Esophagus muscularis mucosa (tissue), 4 donors: ENCODE results near the gene PRH2. TPM values are rescaled to one million over a fixed set of nuclear protein-coding genes. Genes with fewer than 3 reads are reported as not detected.

ENCODE experiments used
- DNase-seq: peaks from one replicate; pipeline ENCODE4 v3.0.0-alpha.2; 2017; ENCODE audit errors: extremely low spot score
- H3K27ac ChIP-seq, 4 donors: fragments of 200-600 bp; sonication (generic); replicated peaks in 1 of 4; 1 replicate in 3 of 4; 2 replicates in 1 of 4; pipeline ENCODE4 v1.5.1; 2016 to 2019; ENCODE audit warnings: mild to moderate bottlenecking in 1 of 4
- H3K27me3 ChIP-seq, 4 donors: fragments of 200-600 bp; sonication (generic); one replicate each; pipeline versions ENCODE4 v1.5.1 to v1.6.0; 2016 to 2019
- H3K36me3 ChIP-seq, 4 donors: fragments of 200-600 bp; sonication (generic); one replicate each; pipeline ENCODE4 v1.5.1; 2016 to 2019
- H3K4me1 ChIP-seq, 4 donors: fragments of 200-600 bp; sonication (generic); one replicate each; pipeline ENCODE4 v1.5.1; 2016 to 2019
- H3K4me3 ChIP-seq, 4 donors: fragments of 200-600 bp; sonication (generic); 1 replicate in 2 of 4; 2 replicates in 2 of 4; pipeline ENCODE4 v1.5.1; 2016 to 2019; ENCODE audit warnings: mild to moderate bottlenecking in 4 of 4, moderate library complexity in 1 of 4
- H3K9me3 ChIP-seq, 4 donors: fragments of 200-600 bp; sonication (generic); 1 replicate in 3 of 4; 2 replicates in 1 of 4; pipeline ENCODE4 v1.5.1; 2016 to 2019
- EP300 ChIP-seq: sonication (generic); formaldehyde crosslinking; IDR thresholded peaks from one replicate; pipeline ENCODE4 v1.6.1; 2017; ENCODE audit warnings: antibody characterized with exemption
- POLR2A ChIP-seq: fragments of 450-650 bp; IDR thresholded peaks from one replicate; pipeline ENCODE4 v1.6.1; 2017; ENCODE audit warnings: antibody characterized with exemption, moderate library complexity, mild to moderate bottlenecking, low read depth
- POLR2AphosphoS5 ChIP-seq, 2 donors: sonication (generic); formaldehyde crosslinking; IDR thresholded peaks; one replicate each; pipeline ENCODE4 v1.6.1; 2017; ENCODE audit warnings: antibody characterized with exemption in 2 of 2
- WGBS: methylation state at CpG from one replicate; pipeline ENCODE4 v1.1.5; 2018; 5-methylcytosine and 5-hydroxymethylcytosine counted together
- intact Hi-C: fragments of 100-400 bp; cut with DNase I; formaldehyde crosslinking; loops from one replicate; pipeline ENCODE4 v1.15.1; 2023
- total RNA-seq, 4 donors: library from RNA; depleted of rRNA; stranded (reverse); fragments of >200 nt; gene quantifications; one replicate each; pipeline versions ENCODE4 v1.1.0 to v1.2.1, GENCODE V29; 2016
- TF ChIP-seq, protein P1 (sequence below), 3 experiments: fragments of 200-600 bp in 2 of 3; fragments of 450-650 bp in 1 of 3; sonication (generic) in 2 of 3; IDR thresholded peaks; one replicate each; pipeline ENCODE4 v1.5.1; 2017 to 2019; ENCODE audit warnings: antibody characterized with exemption in 3 of 3, mild to moderate bottlenecking in 2 of 3, moderate library complexity in 1 of 3

PRH2 gene
- total RNA-seq, 4 donors from 2014 or later, result not detected

DNA sequence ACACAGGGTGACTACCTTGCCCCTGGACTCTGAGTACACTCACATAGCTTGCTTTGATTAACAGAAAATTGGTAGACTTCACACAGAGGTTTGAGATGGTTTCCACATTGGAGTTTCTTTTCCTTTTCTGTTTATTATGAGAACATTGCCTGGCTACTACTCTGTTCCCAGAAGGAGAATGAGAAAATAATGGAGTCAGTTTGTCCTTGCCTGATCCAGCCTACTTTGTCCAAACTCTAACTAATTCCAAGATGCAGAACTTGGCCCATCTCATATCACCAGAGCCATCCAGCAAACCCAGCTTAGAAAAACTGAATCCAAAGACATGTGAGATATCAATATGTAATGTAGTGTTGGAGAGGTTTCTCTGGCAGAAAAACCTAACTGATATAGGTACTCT, 37.3 kb downstream of the PRH2 start:
- Histone ChIP-seq H3K27ac (no peak overlapping the region), H3K4me1 (peaks cover 5 to 10% (median 9%) of the 10 kb centered on the region in 4 donors), H3K4me3 (no peak overlapping the region), H3K36me3 (peaks cover 0 to 3% (median 0%) of the 10 kb centered on the region in 4 donors), H3K9me3 (no peaks in the 10 kb centered on the region), H3K27me3 (no peaks in the 10 kb centered on the region)
- DNase-seq, result no peak
- intact Hi-C loops, result no loop called here
- TF ChIP-seq POLR2A (no peak), POLR2AphosphoS5 (IDR thresholded peaks at IDR 0.05) (no peak), EP300 (no peak)
- TF ChIP-seq, protein P1, sequence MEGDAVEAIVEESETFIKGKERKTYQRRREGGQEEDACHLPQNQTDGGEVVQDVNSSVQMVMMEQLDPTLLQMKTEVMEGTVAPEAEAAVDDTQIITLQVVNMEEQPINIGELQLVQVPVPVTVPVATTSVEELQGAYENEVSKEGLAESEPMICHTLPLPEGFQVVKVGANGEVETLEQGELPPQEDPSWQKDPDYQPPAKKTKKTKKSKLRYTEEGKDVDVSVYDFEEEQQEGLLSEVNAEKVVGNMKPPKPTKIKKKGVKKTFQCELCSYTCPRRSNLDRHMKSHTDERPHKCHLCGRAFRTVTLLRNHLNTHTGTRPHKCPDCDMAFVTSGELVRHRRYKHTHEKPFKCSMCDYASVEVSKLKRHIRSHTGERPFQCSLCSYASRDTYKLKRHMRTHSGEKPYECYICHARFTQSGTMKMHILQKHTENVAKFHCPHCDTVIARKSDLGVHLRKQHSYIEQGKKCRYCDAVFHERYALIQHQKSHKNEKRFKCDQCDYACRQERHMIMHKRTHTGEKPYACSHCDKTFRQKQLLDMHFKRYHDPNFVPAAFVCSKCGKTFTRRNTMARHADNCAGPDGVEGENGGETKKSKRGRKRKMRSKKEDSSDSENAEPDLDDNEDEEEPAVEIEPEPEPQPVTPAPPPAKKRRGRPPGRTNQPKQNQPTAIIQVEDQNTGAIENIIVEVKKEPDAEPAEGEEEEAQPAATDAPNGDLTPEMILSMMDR (IDR thresholded peaks at IDR 0.05), result no peak

DNA sequence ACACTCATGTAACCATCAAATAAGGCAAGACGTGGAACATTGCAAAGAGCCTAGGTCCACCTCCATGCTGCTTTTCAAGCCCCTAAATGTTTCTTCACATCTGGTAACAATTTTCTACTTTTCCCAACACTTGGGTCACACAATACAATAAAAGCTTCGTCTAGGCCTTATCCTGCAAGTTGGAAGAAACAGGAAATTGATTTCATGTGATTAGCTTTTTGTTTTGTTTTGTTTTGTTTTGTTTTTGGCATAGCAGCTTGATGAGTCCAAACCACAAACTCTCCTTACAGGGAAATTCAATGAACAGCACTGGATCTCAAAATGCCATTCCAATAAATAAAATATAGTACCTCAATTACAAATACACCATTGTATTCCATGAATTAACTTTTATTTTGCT, 38.4 kb downstream of the PRH2 start:
- Histone ChIP-seq H3K9me3 (no peaks in the 10 kb centered on the region), H3K4me3 (no peak overlapping the region), H3K36me3 (no peaks in the 10 kb centered on the region), H3K27ac (no peak overlapping the region), H3K27me3 (no peaks in the 10 kb centered on the region), H3K4me1 (peaks cover 5 to 10% (median 9%) of the 10 kb centered on the region in 4 donors)
- 79% methylated on average over 2 of the region's 2 CpGs for WGBS
- no peak for DNase-seq
- TF ChIP-seq POLR2A, result no peak
- TF ChIP-seq, protein P1 (IDR thresholded peaks at IDR 0.05), result no peak
- no peak for TF ChIP-seq EP300
- TF ChIP-seq POLR2AphosphoS5 (IDR thresholded peaks at IDR 0.05), result no peak
- intact Hi-C loops, result no loop called here

DNA sequence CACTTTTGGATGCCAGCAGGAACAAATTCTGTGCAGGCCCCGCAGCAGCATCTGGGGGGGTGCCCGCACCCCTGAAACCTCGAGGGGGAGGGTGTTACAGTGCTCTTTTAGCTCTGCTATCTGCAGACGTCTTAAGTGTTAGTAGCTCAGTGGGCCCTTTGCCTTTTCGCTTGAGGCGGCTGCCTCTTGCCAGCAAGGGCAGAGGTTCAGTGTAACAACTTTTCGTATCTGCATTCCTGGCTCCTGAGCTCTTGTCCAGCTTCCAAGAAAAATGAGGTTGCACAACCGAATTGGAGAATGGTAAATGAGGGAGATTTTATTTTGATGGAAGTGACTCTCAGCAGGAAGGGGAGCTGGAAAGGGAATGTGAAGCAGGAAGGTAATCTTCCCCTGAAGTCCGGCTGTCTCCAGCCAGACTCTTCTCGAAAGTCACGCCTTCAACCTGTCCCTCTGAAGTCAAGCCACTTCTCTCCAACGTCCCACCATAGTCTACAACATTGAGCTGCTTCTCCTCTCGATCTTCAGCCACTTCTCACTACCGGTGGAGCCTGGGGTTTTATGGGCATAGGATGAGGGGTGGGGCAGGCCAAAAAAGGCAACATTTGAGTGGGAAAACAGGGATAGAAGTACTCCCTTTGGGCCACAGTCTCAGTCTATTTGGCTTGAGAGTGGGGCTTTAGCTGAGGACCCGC, 39.9 kb downstream of the PRH2 start:
- H3K4me1 ChIP-seq, result peaks cover 5 to 10% (median 9%) of the 10 kb centered on the region in 4 donors
- intact Hi-C loops, result no loop called here
- no peaks in the 10 kb centered on the region for H3K9me3 ChIP-seq
- no peaks in the 10 kb centered on the region for H3K27me3 ChIP-seq
- no peak overlapping the region for H3K4me3 ChIP-seq
- no peak for DNase-seq
- WGBS, result 71% methylated on average over 13 of the region's 15 CpGs
- H3K36me3 ChIP-seq, result no peaks in the 10 kb centered on the region
- H3K27ac ChIP-seq, result peak overlapping the region in 1 of 4 donors; percentile 12
- TF ChIP-seq, protein P1 (IDR thresholded peaks at IDR 0.05), result no peak
- no peak for TF ChIP-seq POLR2A
- no peak for TF ChIP-seq POLR2AphosphoS5 (IDR thresholded peaks at IDR 0.05)
- no peak for TF ChIP-seq EP300

DNA sequence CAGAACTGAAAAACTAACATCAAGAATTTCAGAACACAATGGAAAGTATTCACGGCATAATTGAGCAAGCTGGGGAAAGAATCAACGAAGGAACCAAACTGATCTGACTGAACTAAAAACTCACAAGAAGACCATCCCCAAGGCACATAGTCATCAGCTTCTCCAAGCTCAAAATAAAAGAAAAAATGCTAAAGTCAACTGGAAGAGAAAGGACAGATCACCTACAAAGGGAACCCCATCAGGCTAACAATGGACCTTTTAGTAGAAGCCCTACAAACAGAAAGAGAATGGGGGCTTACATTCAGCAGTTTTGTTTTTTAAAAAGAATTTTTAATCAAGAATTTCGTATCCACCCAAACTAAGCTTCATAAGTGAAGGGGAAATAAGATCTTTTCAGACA, 45.9 kb downstream of the PRH2 start:
- no peak overlapping the region for H3K4me3 ChIP-seq
- TF ChIP-seq POLR2AphosphoS5 (IDR thresholded peaks at IDR 0.05) (no peak), POLR2A (no peak), EP300 (no peak)
- TF ChIP-seq, protein P1 (IDR thresholded peaks at IDR 0.05), result no peak
- H3K4me1 ChIP-seq, result no peaks in the 10 kb centered on the region
- 87% methylated on average over 3 of the region's 3 CpGs for WGBS
- no peak overlapping the region for H3K27ac ChIP-seq
- intact Hi-C loops, result no loop called here
- DNase-seq, result no peak
- H3K36me3 ChIP-seq, result no peaks in the 10 kb centered on the region
- no peaks in the 10 kb centered on the region for H3K9me3 ChIP-seq
- H3K27me3 ChIP-seq, result no peaks in the 10 kb centered on the region

DNA sequence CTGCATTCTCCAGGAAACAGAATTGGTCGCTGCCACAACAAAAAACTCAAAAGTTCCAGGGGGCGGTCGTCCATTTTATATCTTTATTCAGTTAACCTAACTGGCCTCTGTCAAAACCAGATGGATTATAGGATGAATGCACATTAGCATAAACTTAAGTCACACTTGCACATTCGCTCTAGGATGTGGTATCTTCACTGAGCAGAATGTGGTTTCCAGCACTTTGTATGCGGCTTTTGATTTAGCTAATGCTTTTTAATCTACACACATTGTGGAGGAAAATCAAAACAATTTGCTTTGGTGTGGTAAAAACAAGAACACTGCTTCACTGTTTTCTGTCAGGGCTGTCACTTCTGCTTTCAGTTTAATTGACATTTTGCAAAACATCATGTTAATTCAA, 53.2 kb downstream of the PRH2 start:
- intact Hi-C loops, result no loop called here
- H3K27ac ChIP-seq, result no peak overlapping the region
- H3K4me3 ChIP-seq, result no peak overlapping the region
- no peaks in the 10 kb centered on the region for H3K9me3 ChIP-seq
- WGBS, result 95% methylated on average over 5 of the region's 5 CpGs
- H3K36me3 ChIP-seq, result no peaks in the 10 kb centered on the region
- DNase-seq, result no peak
- TF ChIP-seq, protein P1 (IDR thresholded peaks at IDR 0.05), result no peak
- no peak for TF ChIP-seq EP300
- no peak for TF ChIP-seq POLR2A
- TF ChIP-seq POLR2AphosphoS5 (IDR thresholded peaks at IDR 0.05), result no peak
- no peaks in the 10 kb centered on the region for H3K4me1 ChIP-seq
- H3K27me3 ChIP-seq, result no peaks in the 10 kb centered on the region
